ENCODE results near the gene KRTAP4-9. TPM values are rescaled to one million over a fixed set of nuclear protein-coding genes. Genes with fewer than 3 reads are reported as not detected.

KRTAP4-9 gene
- total RNA-seq, 1 experiment from 2014 or later = not detected

DNA sequence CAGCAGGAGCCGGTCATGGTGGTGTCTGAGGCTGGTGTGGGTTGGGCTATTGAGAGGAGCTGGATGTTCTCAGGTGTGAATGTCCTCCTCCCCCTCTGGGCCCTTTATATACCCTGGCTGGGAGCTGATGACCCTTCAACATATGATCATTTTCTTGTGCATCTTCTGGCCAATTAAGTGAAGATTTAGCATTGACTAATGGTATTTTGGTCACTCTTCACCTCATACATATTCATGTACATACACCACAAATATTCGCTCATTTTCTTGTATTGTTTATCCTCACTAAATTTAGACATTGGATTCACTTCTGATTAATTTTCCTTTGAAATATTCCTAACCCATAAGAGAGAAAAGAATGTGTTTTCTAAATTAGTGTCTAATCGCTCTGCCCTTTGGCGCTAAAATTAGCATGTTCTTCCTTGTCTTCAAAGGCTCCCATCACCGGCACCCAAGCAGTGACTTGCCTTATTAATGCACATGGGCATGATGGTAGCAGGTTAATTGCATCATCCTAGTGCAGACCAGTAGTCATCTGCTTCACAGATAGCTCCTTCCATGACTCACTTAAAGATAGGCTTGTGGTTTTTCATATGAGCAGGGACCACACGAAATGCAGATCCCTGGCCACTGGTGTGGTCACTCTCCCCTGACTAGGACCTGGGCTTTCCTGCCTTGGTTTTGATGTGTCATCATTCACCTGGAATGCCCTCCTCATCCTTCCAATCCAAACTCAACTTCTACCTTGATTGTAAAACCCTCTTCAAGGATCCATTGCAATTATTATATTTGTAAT, 39.2 kb upstream of the KRTAP4-9 start, which contains the start of gene KRTAP2-4:
TSS of gene KRTAP2-4 (minus strand) at position 51 of the 796 bp plus-strand sequence. CDS start at position 17, 34 bp downstream.
- no peaks in the 10 kb centered on the region for H3K4me1 ChIP-seq (ENCODE audit: control insufficient read depth, insufficient read depth, low read length)
- H3K27ac ChIP-seq (ENCODE audit: low read length) = no peak within 1 kb of the TSS
- H3K36me3 ChIP-seq (ENCODE audit: control insufficient read depth, insufficient read depth, low read length) = no peaks in the 10 kb centered on the region
- ChIA-PET CTCF (no interaction called here), POLR2A (no interaction called here)
- TF ChIP-seq SIN3A (IDR thresholded peaks at IDR 0.05; ENCODE audit: borderline replicate concordance, insufficient read depth, low read depth, low read length) (no peak), POLR2AphosphoS5 (IDR thresholded peaks at IDR 0.05; ENCODE audit: low read depth, low read length) (no peak), TCF7L2 (IDR thresholded peaks at IDR 0.05; ENCODE audit: low read depth, low read length) (no peak)
- TF ChIP-seq, protein P1, sequence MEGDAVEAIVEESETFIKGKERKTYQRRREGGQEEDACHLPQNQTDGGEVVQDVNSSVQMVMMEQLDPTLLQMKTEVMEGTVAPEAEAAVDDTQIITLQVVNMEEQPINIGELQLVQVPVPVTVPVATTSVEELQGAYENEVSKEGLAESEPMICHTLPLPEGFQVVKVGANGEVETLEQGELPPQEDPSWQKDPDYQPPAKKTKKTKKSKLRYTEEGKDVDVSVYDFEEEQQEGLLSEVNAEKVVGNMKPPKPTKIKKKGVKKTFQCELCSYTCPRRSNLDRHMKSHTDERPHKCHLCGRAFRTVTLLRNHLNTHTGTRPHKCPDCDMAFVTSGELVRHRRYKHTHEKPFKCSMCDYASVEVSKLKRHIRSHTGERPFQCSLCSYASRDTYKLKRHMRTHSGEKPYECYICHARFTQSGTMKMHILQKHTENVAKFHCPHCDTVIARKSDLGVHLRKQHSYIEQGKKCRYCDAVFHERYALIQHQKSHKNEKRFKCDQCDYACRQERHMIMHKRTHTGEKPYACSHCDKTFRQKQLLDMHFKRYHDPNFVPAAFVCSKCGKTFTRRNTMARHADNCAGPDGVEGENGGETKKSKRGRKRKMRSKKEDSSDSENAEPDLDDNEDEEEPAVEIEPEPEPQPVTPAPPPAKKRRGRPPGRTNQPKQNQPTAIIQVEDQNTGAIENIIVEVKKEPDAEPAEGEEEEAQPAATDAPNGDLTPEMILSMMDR (IDR thresholded peaks at IDR 0.05) = no peak
- TF ChIP-seq, protein P2, sequence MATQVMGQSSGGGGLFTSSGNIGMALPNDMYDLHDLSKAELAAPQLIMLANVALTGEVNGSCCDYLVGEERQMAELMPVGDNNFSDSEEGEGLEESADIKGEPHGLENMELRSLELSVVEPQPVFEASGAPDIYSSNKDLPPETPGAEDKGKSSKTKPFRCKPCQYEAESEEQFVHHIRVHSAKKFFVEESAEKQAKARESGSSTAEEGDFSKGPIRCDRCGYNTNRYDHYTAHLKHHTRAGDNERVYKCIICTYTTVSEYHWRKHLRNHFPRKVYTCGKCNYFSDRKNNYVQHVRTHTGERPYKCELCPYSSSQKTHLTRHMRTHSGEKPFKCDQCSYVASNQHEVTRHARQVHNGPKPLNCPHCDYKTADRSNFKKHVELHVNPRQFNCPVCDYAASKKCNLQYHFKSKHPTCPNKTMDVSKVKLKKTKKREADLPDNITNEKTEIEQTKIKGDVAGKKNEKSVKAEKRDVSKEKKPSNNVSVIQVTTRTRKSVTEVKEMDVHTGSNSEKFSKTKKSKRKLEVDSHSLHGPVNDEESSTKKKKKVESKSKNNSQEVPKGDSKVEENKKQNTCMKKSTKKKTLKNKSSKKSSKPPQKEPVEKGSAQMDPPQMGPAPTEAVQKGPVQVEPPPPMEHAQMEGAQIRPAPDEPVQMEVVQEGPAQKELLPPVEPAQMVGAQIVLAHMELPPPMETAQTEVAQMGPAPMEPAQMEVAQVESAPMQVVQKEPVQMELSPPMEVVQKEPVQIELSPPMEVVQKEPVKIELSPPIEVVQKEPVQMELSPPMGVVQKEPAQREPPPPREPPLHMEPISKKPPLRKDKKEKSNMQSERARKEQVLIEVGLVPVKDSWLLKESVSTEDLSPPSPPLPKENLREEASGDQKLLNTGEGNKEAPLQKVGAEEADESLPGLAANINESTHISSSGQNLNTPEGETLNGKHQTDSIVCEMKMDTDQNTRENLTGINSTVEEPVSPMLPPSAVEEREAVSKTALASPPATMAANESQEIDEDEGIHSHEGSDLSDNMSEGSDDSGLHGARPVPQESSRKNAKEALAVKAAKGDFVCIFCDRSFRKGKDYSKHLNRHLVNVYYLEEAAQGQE (IDR thresholded peaks at IDR 0.05; ENCODE audit: insufficient read depth in 1 of 2, low read depth in 2 of 2, low read length in 1 of 2) = no peak
- BruUV-seq (replicated peaks) = no TSS peak
- in situ Hi-C loops (cut with HindIII; ENCODE audit: low pct_unique_long_range_greater_than_20kb, low sequenced_read_pairs) (no loop called here), intact Hi-C loops (cut with micrococcal nuclease; ENCODE audit: unreplicated experiment) (no loop called here)
- DNase-seq (ENCODE audit: low read depth, low spot score) (no peak), ATAC-seq (no peak)
- no peak within 1 kb of the TSS for H3K4me3 ChIP-seq (ENCODE audit: low read depth in 2 of 2, low read length in 2 of 2)
- no peaks in the 10 kb centered on the region for H3K27me3 ChIP-seq (ENCODE audit: control insufficient read depth, insufficient read depth, low read length)
- no peaks in the 10 kb centered on the region for H3K9me3 ChIP-seq (ENCODE audit: control insufficient read depth, insufficient read depth, low read depth, low read length)

DNA sequence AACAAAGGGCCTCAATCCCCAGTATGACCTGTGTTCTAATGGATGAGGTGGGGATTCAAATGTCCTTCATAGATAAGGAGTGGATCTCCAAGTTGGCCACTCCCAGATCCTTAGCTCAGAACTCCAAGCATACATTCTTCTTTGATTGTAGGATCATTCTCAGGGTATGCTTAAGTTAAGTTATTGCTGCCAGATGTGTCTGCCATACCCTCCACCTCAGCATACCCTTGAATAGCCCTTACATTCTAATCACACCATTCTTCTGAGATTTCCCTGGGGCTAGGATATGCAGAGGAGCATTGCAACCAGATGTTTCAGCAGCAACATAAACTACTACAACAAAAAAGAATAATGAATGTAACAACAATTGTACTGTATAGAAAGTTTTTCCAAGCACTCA, 37.9 kb upstream of the KRTAP4-9 start:
- no peaks in the 10 kb centered on the region for H3K9me3 ChIP-seq (ENCODE audit: control insufficient read depth, insufficient read depth, low read depth, low read length)
- no peaks in the 10 kb centered on the region for H3K36me3 ChIP-seq (ENCODE audit: control insufficient read depth, insufficient read depth, low read length)
- no peak overlapping the region for H3K27ac ChIP-seq (ENCODE audit: low read length)
- intact Hi-C loops (cut with micrococcal nuclease; ENCODE audit: unreplicated experiment) = no loop called here
- in situ Hi-C loops (cut with HindIII; ENCODE audit: low pct_unique_long_range_greater_than_20kb, low sequenced_read_pairs) = no loop called here
- ChIA-PET CTCF (no interaction called here), POLR2A (no interaction called here)
- H3K27me3 ChIP-seq (ENCODE audit: control insufficient read depth, insufficient read depth, low read length) = no peaks in the 10 kb centered on the region
- H3K4me3 ChIP-seq (ENCODE audit: low read depth in 2 of 2, low read length in 2 of 2) = no peak overlapping the region
- no peaks in the 10 kb centered on the region for H3K4me1 ChIP-seq (ENCODE audit: control insufficient read depth, insufficient read depth, low read length)
- TF ChIP-seq TCF7L2 (IDR thresholded peaks at IDR 0.05; ENCODE audit: low read depth, low read length) (no peak), POLR2AphosphoS5 (IDR thresholded peaks at IDR 0.05; ENCODE audit: low read depth, low read length) (no peak), SIN3A (IDR thresholded peaks at IDR 0.05; ENCODE audit: borderline replicate concordance, insufficient read depth, low read depth, low read length) (no peak)
- TF ChIP-seq, protein P2 (IDR thresholded peaks at IDR 0.05; ENCODE audit: insufficient read depth in 1 of 2, low read depth in 2 of 2, low read length in 1 of 2) = no peak
- TF ChIP-seq, protein P1 (IDR thresholded peaks at IDR 0.05) = no peak
- no TSS peak for BruUV-seq (replicated peaks)
- DNase-seq (ENCODE audit: low read depth, low spot score) (no peak), ATAC-seq (no peak)
